ENCODE measurements around the gene FAM89B. TPM values are rescaled to one million over a fixed set of nuclear protein-coding genes. Genes with fewer than 3 reads are reported as not detected.
"Not testable (repeated sequence)": the region's sequence is repeated elsewhere in the genome, so short reads cannot be mapped to it uniquely, and the experiment has no call there.

The FAM89B gene
- total RNA-seq, 1 donor from 2014 or later: 62.4 TPM

GRCh38 chr11:65562788-65563187, 9.6 kb upstream of the FAM89B start:
- no peaks in the 10 kb centered on the region for H3K36me3 ChIP-seq
- H3K27ac ChIP-seq: no peak overlapping the region
- intact Hi-C loops (cut with DNase I): no loop called here
- no peak for DNase-seq (ENCODE audit: extremely low spot score in 2 of 2)
- no peak overlapping the region for H3K4me3 ChIP-seq
- no peak for TF ChIP-seq CTCF (IDR thresholded peaks at IDR 0.05)
- TF ChIP-seq POLR2AphosphoS5 (IDR thresholded peaks at IDR 0.05; ENCODE audit: insufficient read depth in 1 of 2, low read depth in 1 of 2): no peak
- no peak for TF ChIP-seq POLR2A (IDR thresholded peaks at IDR 0.05)
- H3K9me3 ChIP-seq: no peaks in the 10 kb centered on the region
- no peaks in the 10 kb centered on the region for H3K27me3 ChIP-seq
- peaks cover 48% of the 10 kb centered on the region for H3K4me1 ChIP-seq

GRCh38 chr11:65563601-65564000, 8.7 kb upstream of the FAM89B start:
- no peak for TF ChIP-seq POLR2A (IDR thresholded peaks at IDR 0.05)
- no peak for TF ChIP-seq CTCF (IDR thresholded peaks at IDR 0.05)
- no peak for TF ChIP-seq POLR2AphosphoS5 (IDR thresholded peaks at IDR 0.05; ENCODE audit: insufficient read depth in 1 of 2, low read depth in 1 of 2)
- H3K27me3 ChIP-seq: no peaks in the 10 kb centered on the region
- intact Hi-C loops (cut with DNase I): no loop called here
- no peak overlapping the region for H3K27ac ChIP-seq
- DNase-seq (ENCODE audit: extremely low spot score in 2 of 2): no peak
- H3K4me3 ChIP-seq: no peak overlapping the region
- H3K9me3 ChIP-seq: no peaks in the 10 kb centered on the region
- H3K36me3 ChIP-seq: no peaks in the 10 kb centered on the region
- H3K4me1 ChIP-seq: peaks cover 53% of the 10 kb centered on the region

GRCh38 chr11:65564879-65565559, 7.3 kb upstream of the FAM89B start:
- H3K36me3 ChIP-seq; intact Hi-C loops (cut with DNase I); H3K4me3 ChIP-seq; DNase-seq (ENCODE audit: extremely low spot score in 2 of 2); H3K27me3 ChIP-seq; H3K9me3 ChIP-seq: not testable (repeated sequence)
- Histone ChIP-seq H3K4me1 (peaks cover 51% of the 10 kb centered on the region), H3K27ac (peak overlapping the region; percentile 18)

GRCh38 chr11:65565624-65566453, 6.5 kb upstream of the FAM89B start:
- Histone ChIP-seq H3K4me3 (no peak overlapping the region), H3K27ac (peak overlapping the region; percentile 18), H3K36me3 (no peaks in the 10 kb centered on the region), H3K4me1 (peaks cover 46% of the 10 kb centered on the region), H3K9me3 (no peaks in the 10 kb centered on the region), H3K27me3 (no peaks in the 10 kb centered on the region)
- no peak for DNase-seq (ENCODE audit: extremely low spot score in 2 of 2)
- TF ChIP-seq POLR2A (IDR thresholded peaks at IDR 0.05) (no peak), POLR2AphosphoS5 (IDR thresholded peaks at IDR 0.05; ENCODE audit: insufficient read depth in 1 of 2, low read depth in 1 of 2) (no peak), CTCF (IDR thresholded peaks at IDR 0.05) (no peak)
- intact Hi-C loops (cut with DNase I): no loop called here

GRCh38 chr11:65569164-65569972, 3.0 kb upstream of the FAM89B start:
- peaks cover 69% of the 10 kb centered on the region for H3K4me1 ChIP-seq
- intact Hi-C loops (cut with DNase I): no loop called here
- TF ChIP-seq POLR2AphosphoS5 (IDR thresholded peaks at IDR 0.05; ENCODE audit: insufficient read depth in 1 of 2, low read depth in 1 of 2): no peak
- TF ChIP-seq CTCF (IDR thresholded peaks at IDR 0.05): no peak
- no peak for TF ChIP-seq POLR2A (IDR thresholded peaks at IDR 0.05)

More at GRCh38 chr11:65569164-65569972, 3.0 kb upstream of the FAM89B start:
- no peaks in the 10 kb centered on the region for H3K36me3 ChIP-seq
- DNase-seq (ENCODE audit: extremely low spot score in 2 of 2): no peak
- peak overlapping the region; percentile 93 for H3K27ac ChIP-seq
- no peaks in the 10 kb centered on the region for H3K27me3 ChIP-seq
- no peaks in the 10 kb centered on the region for H3K9me3 ChIP-seq
- peak overlapping the region; percentile 81 to 98 for H3K4me3 ChIP-seq

Measured in vagina (tissue), 2 donors.